Uterus (tissue), 4 donors: ENCODE measurements around the gene PPP2R3A. TPM values are rescaled to one million over a fixed set of nuclear protein-coding genes. Genes with fewer than 3 reads are reported as not detected.
"Not testable (repeated sequence)": the region's sequence is repeated elsewhere in the genome, so short reads cannot be mapped to it uniquely, and the experiment has no call there.

Experiments used
- DNase-seq, 2 donors: peaks; one replicate each; pipeline ENCODE4 v3.0.0-alpha.2; 2019 to 2020
- H3K27ac ChIP-seq, 2 donors: fragments of 200-600 bp; sonication (generic); 1 replicate in 1 of 2; 2 replicates in 1 of 2; pipeline ENCODE4 v1.5.1; 2016 to 2018
- H3K27me3 ChIP-seq, 2 donors: fragments of 200-600 bp; sonication (generic); one replicate each; pipeline ENCODE4 v1.5.1; 2018 to 2019; ENCODE audit warnings: control low read depth in 1 of 2
- H3K36me3 ChIP-seq, 2 donors: fragments of 200-600 bp; sonication (generic); one replicate each; pipeline ENCODE4 v1.5.1; 2019; ENCODE audit warnings: control low read depth in 1 of 2
- H3K4me1 ChIP-seq, 2 donors: fragments of 200-600 bp; sonication (generic); one replicate each; pipeline ENCODE4 v1.5.1; 2018 to 2019; ENCODE audit warnings: control low read depth in 1 of 2
- H3K4me3 ChIP-seq, 2 donors: fragments of 200-600 bp; sonication (generic); 1 replicate in 1 of 2; 2 replicates in 1 of 2; pipeline ENCODE4 v1.5.1; 2018 to 2019; ENCODE audit warnings: mild to moderate bottlenecking in 1 of 2
- H3K9me3 ChIP-seq, 2 donors: fragments of 200-600 bp; sonication (generic); one replicate each; pipeline ENCODE4 v1.5.1; 2019; ENCODE audit warnings: control low read depth in 1 of 2
- CTCF ChIP-seq, 4 experiments: fragments of 200-600 bp in 2 of 4; fragments of 450-650 bp in 2 of 4; sonication (generic) in 2 of 4; IDR thresholded peaks; one replicate each; pipeline ENCODE4 v1.5.1; 2016 to 2019; ENCODE audit warnings: antibody characterized with exemption in 4 of 4, mild to moderate bottlenecking in 2 of 4, moderate library complexity in 1 of 4
- POLR2A ChIP-seq, 2 donors: fragments of 450-650 bp; IDR thresholded peaks; one replicate each; pipeline ENCODE4 v1.6.1; 2016; ENCODE audit warnings: antibody characterized with exemption in 2 of 2, mild to moderate bottlenecking in 1 of 2, moderate library complexity in 1 of 2
- intact Hi-C: fragments of 100-400 bp; cut with DNase I; formaldehyde crosslinking; loops from one replicate; pipeline ENCODE4 v1.15.1; 2023; ENCODE audit warnings: low total_unique reads
- total RNA-seq, 4 donors: library from RNA; depleted of rRNA in 3 of 4; stranded (reverse); fragments of >200 nt in 3 of 4; gene quantifications; one replicate each; pipeline versions ENCODE4 v1.1.0 to v1.2.4, GENCODE V29; 2014 to 2023
- donor health status: DM: yes; HTN: yes; CAD: no.

Gene PPP2R3A
- total RNA-seq, 4 donors from 2014 or later: 8.5 to 22.9 (median 18.1) TPM

DNA sequence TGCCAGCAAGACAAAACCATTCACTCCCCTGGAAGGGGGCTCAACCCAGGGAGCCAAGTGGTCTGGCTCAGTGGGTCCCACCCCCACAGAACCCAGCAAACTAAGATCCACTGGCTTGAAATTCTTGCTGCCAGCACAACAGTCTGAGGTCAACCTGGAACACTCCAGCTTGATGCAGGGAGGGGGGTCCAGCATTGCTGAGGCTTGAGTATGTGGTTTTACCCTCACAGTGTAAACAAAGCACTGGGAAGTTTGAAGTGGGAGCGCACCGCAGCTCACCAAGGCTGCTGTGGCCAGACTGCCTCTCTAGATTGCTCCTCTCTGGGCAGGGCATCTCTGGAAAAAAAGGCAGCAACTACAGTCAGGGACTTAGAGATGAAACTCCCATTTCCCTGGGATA, 148.9 kb downstream of the PPP2R3A start:
- TF ChIP-seq POLR2A (IDR thresholded peaks at IDR 0.05): no peak
- no peak for TF ChIP-seq CTCF (IDR thresholded peaks at IDR 0.05)
- H3K27ac ChIP-seq: no peak overlapping the region
- intact Hi-C loops: no loop called here
- no peak for DNase-seq
- no peaks in the 10 kb centered on the region for H3K27me3 ChIP-seq
- no peaks in the 10 kb centered on the region for H3K4me1 ChIP-seq
- no peaks in the 10 kb centered on the region for H3K9me3 ChIP-seq
- no peak overlapping the region for H3K4me3 ChIP-seq
- H3K36me3 ChIP-seq: no peaks in the 10 kb centered on the region

DNA sequence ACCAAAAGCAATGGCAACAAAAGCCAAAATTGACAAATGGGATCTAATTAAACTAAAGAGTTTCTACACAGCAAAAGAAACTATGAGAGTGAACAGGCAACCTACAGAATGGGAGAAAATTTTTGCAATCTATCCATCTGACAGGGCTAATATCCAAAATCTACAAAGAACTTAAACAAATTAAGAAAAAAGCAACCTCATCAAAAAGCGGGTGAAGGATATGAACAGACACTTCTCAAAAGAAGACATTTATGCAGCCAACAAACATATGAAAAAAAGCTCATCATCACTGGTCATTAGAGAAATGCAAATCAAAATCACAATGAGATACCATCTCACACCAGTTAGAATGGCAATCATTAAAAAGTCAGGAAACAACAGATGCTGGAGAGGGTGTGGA, 153.8 kb downstream of the PPP2R3A start:
- H3K27ac ChIP-seq, H3K4me1 ChIP-seq, intact Hi-C loops: not testable (repeated sequence)

GRCh38 chr3:136119783-136120182, 154.3 kb downstream of the PPP2R3A start:
- H3K4me3 ChIP-seq, H3K36me3 ChIP-seq, DNase-seq, H3K27me3 ChIP-seq, H3K9me3 ChIP-seq, H3K4me1 ChIP-seq, H3K27ac ChIP-seq, intact Hi-C loops: not testable (repeated sequence)

More for the DNA sequence above, 153.8 kb downstream of the PPP2R3A start:
- H3K36me3 ChIP-seq, H3K27me3 ChIP-seq, H3K9me3 ChIP-seq, DNase-seq, H3K4me3 ChIP-seq: not testable (repeated sequence)

- no peaks in the 10 kb centered on the region for H3K36me3 ChIP-seq
- H3K27me3 ChIP-seq: no peaks in the 10 kb centered on the region
- no peaks in the 10 kb centered on the region for H3K9me3 ChIP-seq
- H3K4me3 ChIP-seq: no peak overlapping the region
- DNase-seq: no peak
- no peak for TF ChIP-seq POLR2A (IDR thresholded peaks at IDR 0.05)
- H3K4me1 ChIP-seq: no peaks in the 10 kb centered on the region
- no peak overlapping the region for H3K27ac ChIP-seq
- intact Hi-C loops: no loop called here
Measured at GRCh38 chr3:136120373-136121348, 155.1 kb downstream of the PPP2R3A start.

DNA sequence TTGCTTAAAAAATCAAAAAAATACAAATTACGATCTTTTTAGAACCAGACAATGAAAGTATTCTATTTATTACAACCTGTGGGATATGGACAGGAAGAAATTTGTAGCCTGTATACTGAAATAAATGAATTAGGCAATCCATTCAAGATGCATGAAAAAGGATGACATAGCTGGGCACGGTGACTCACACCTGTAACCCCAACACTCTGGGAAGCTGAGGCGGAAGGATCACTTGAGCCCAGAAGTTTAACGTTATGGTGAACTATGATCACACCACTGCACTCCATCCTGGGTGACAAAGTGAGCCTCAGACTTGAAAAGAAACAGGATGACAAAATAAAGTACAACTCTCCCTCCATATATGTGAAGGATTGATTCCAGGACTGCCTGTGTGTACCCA, 156.5 kb downstream of the PPP2R3A start:
- DNase-seq: no peak
- TF ChIP-seq POLR2A (IDR thresholded peaks at IDR 0.05) (no peak), CTCF (IDR thresholded peaks at IDR 0.05) (no peak)
- intact Hi-C loops: no loop called here
- H3K4me1 ChIP-seq: no peaks in the 10 kb centered on the region
- H3K4me3 ChIP-seq: no peak overlapping the region
- no peaks in the 10 kb centered on the region for H3K27me3 ChIP-seq
- no peak overlapping the region for H3K27ac ChIP-seq
- H3K9me3 ChIP-seq: no peaks in the 10 kb centered on the region
- H3K36me3 ChIP-seq: no peaks in the 10 kb centered on the region

DNA sequence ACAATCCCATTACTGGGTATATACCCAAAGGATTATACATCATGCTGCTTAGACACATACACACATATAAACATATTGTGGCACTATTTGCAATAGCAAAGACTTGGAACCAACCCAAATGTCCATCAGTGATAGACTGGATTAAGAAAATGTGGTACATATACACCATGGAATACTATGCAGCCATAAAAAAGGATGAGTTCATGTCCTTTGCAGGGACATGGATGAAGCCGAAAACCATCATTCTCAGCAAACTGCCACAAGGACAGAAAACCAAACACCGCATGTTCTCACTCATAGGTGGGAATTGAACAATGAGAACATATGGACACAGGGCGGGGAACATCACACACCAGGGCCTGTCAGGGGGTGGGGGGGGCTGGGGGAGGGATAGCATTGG, 166.1 kb downstream of the PPP2R3A start:
- H3K4me1 ChIP-seq, H3K36me3 ChIP-seq, H3K27me3 ChIP-seq, H3K27ac ChIP-seq, H3K4me3 ChIP-seq, DNase-seq, H3K9me3 ChIP-seq, intact Hi-C loops: not testable (repeated sequence)

- Histone ChIP-seq H3K36me3 (no peaks in the 10 kb centered on the region), H3K4me3 (no peak overlapping the region), H3K27me3 (no peaks in the 10 kb centered on the region), H3K9me3 (no peaks in the 10 kb centered on the region), H3K27ac (no peak overlapping the region), H3K4me1 (no peaks in the 10 kb centered on the region)
- TF ChIP-seq CTCF (IDR thresholded peaks at IDR 0.05) (no peak), POLR2A (IDR thresholded peaks at IDR 0.05) (no peak)
- intact Hi-C loops: no loop called here
- DNase-seq: no peak
Measured at GRCh38 chr3:136134091-136134490, 168.6 kb downstream of the PPP2R3A start.
